HG03439 (cell line): ENCODE measurements around the gene ZMYM3.
"Not testable (repeated sequence)": the region's sequence is repeated elsewhere in the genome, so short reads cannot be mapped to it uniquely, and the experiment has no call there.

Experiments
- ATAC-seq: cut with Tn5 transposase; IDR thresholded peaks from one replicate; pipeline ENCODE4 v1.9.1; 2021; ENCODE audit warnings: mild to moderate bottlenecking, moderate library complexity; ENCODE audit not compliant: unreplicated experiment

ZMYM3 gene

GRCh38 chrX:71254092-71254963 is at the start of gene ZMYM3:
TSS of gene ZMYM3 (minus strand) at chrX:71254140. CDS start at chrX:71253255, 885 bp downstream.
- peak; percentile 82 for ATAC-seq

GRCh38 chrX:71302461-71303213 is 48.7 kb upstream of the ZMYM3 start:
- ATAC-seq: no peak

- ATAC-seq: no peak
Observed at GRCh38 chrX:71301195-71301924, 47.4 kb upstream of the ZMYM3 start, which contains the start of gene ITGB1BP2. TSS of gene ITGB1BP2 (plus strand) at chrX:71301750. CDS start at chrX:71301807, 57 bp downstream.

GRCh38 chrX:71300495-71300894 is 46.6 kb upstream of the ZMYM3 start:
- not testable (repeated sequence) for ATAC-seq

GRCh38 chrX:71300064-71300463 is 46.1 kb upstream of the ZMYM3 start:
- ATAC-seq: not testable (repeated sequence)

- no peak for ATAC-seq
Observed at GRCh38 chrX:71298119-71298518, 44.2 kb upstream of the ZMYM3 start.

GRCh38 chrX:71296806-71297205 is 42.9 kb upstream of the ZMYM3 start:
- no peak for ATAC-seq

GRCh38 chrX:71292669-71293365 is 38.9 kb upstream of the ZMYM3 start:
- ATAC-seq: no peak

- ATAC-seq: no peak
Observed at GRCh38 chrX:71291381-71291780, 37.4 kb upstream of the ZMYM3 start.

- ATAC-seq: no peak
Observed at GRCh38 chrX:71285929-71286328, 32.0 kb upstream of the ZMYM3 start.

- ATAC-seq: peak; percentile 86
Observed at GRCh38 chrX:71283403-71284143, 29.6 kb upstream of the ZMYM3 start, which contains the start of gene NONO. TSS of gene NONO (plus strand) at chrX:71283635. CDS start at chrX:71290638, 7,003 bp downstream.

GRCh38 chrX:71282514-71283402 is 28.8 kb upstream of the ZMYM3 start:
- peak; percentile 46 for ATAC-seq

- not testable (repeated sequence) for ATAC-seq
Observed at GRCh38 chrX:71281300-71281699, 27.4 kb upstream of the ZMYM3 start.

- ATAC-seq: not testable (repeated sequence)
Observed at GRCh38 chrX:71272313-71272712, 18.4 kb upstream of the ZMYM3 start.

GRCh38 chrX:71269801-71270395 is 16.0 kb upstream of the ZMYM3 start:
- no peak for ATAC-seq

GRCh38 chrX:71268624-71269023 is 14.7 kb upstream of the ZMYM3 start:
- not testable (repeated sequence) for ATAC-seq

GRCh38 chrX:71256856-71257255 is 2.9 kb upstream of the ZMYM3 start:
- no peak for ATAC-seq

GRCh38 chrX:71256051-71256450 is 2.1 kb upstream of the ZMYM3 start:
- no peak for ATAC-seq
